K562 (cell line): Measurements from ENCODE around the gene NADSYN1. TPM values are rescaled to one million over a fixed set of nuclear protein-coding genes. Genes with fewer than 3 reads are reported as not detected.

Experiments
- ATF7 ChIP-seq: fragments of 450-650 bp; IDR thresholded peaks from 2 replicates; pipeline ENCODE4 v1.7.1; 2014; ENCODE audit warnings: mild to moderate bottlenecking, moderate library complexity
- C11orf30 ChIP-seq: fragments of 450-650 bp; IDR thresholded peaks from 2 replicates; pipeline ENCODE4 v1.6.1; 2016; ENCODE audit warnings: low read depth, mild to moderate bottlenecking
- CHD2 ChIP-seq: IDR thresholded peaks from 2 replicates; pipeline ENCODE4 v1.6.1; 2011; ENCODE audit warnings: low read depth, low read length
- CREM ChIP-seq: IDR thresholded peaks from 2 replicates; pipeline ENCODE4 v1.6.1; 2014; ENCODE audit warnings: antibody characterized with exemption, low read depth
- DACH1 ChIP-seq: fragments of 450-650 bp; IDR thresholded peaks from 2 replicates; pipeline ENCODE4 v1.6.1; 2018; ENCODE audit not compliant: partially characterized antibody
- DMBX1 ChIP-seq: fragments of 250-450 bp; sonication (Bioruptor Pico); IDR thresholded peaks from 2 replicates; pipeline ENCODE4 v1.8.0; 2022; ENCODE audit warnings: inconsistent platforms, mild to moderate bottlenecking, moderate library complexity, borderline replicate concordance
- FOXK2 ChIP-seq, 2 experiments: fragments of 450-650 bp; IDR thresholded peaks in 1 of 2; conservative IDR thresholded peaks in 1 of 2; 2 replicates each; pipeline ENCODE4 v1.6.1; 2016; ENCODE audit warnings: low read depth in 2 of 2, mild to moderate bottlenecking in 1 of 2
- GATAD2A ChIP-seq: fragments of 450-650 bp; IDR thresholded peaks from 2 replicates; pipeline ENCODE4 v1.6.1; 2017
- HLTF ChIP-seq: fragments of 450-650 bp; IDR thresholded peaks from 2 replicates; pipeline ENCODE4 v1.6.1; 2016
- HMG20A ChIP-seq: fragments of 450-650 bp; formaldehyde crosslinking; conservative IDR thresholded peaks from 2 replicates; pipeline ENCODE4 v1.4.0; 2020; ENCODE audit warnings: mild to moderate bottlenecking, mixed read lengths
- HNRNPL ChIP-seq: fragments of 200-400 bp; formaldehyde crosslinking; IDR thresholded peaks from 2 replicates; pipeline ENCODE4 v1.6.1; 2017; ENCODE audit warnings: low read depth, mild to moderate bottlenecking, low read length
- L3MBTL2 ChIP-seq: fragments of 450-650 bp; IDR thresholded peaks from 2 replicates; pipeline ENCODE4 v1.6.1; 2016; ENCODE audit warnings: mild to moderate bottlenecking, moderate library complexity
- MXI1 ChIP-seq: IDR thresholded peaks from 2 replicates; pipeline ENCODE4 v1.6.1; 2011; ENCODE audit warnings: low read depth, mild to moderate bottlenecking, improper control_type of control experiment, low read length
- NEUROD1 ChIP-seq: fragments of 150-350 bp; IDR thresholded peaks from 2 replicates; pipeline ENCODE4 v1.6.1; 2014; ENCODE audit warnings: borderline replicate concordance, low read length, low read depth; ENCODE audit not compliant: partially characterized antibody
- NONO ChIP-seq, 2 experiments: fragments of 200-400 bp in 1 of 2; fragments of 450-650 bp in 1 of 2; formaldehyde crosslinking in 1 of 2; IDR thresholded peaks; 2 replicates each; pipeline ENCODE4 v1.6.1; 2017; ENCODE audit warnings: low read depth in 2 of 2, mild to moderate bottlenecking in 2 of 2, moderate library complexity in 2 of 2, low read length in 1 of 2
- NR2C2 ChIP-seq, 2 experiments: fragments of 200-800 bp in 1 of 2; sonication (Bioruptor generic) in 1 of 2; sonication (generic) in 1 of 2; formaldehyde crosslinking in 1 of 2; IDR thresholded peaks; 2 replicates each; pipeline versions ENCODE4 v1.6.1 to v1.8.0; 2016 to 2022; ENCODE audit warnings: mild to moderate bottlenecking in 1 of 2, missing compliant biosample characterization in 1 of 2, missing genetic modification characterization in 1 of 2, missing genetic modification reagents in 1 of 2
- NRF1 ChIP-seq, 2 experiments: fragments of 450-650 bp; IDR thresholded peaks in 1 of 2; conservative IDR thresholded peaks in 1 of 2; 2 replicates each; pipeline ENCODE4 v1.6.1; 2014; ENCODE audit warnings: mild to moderate bottlenecking in 2 of 2
- PHF8 ChIP-seq: fragments of 200-600 bp; sonication (generic); IDR thresholded peaks from 2 replicates; pipeline ENCODE4 v1.6.1; 2012; ENCODE audit warnings: mixed run types, mild to moderate bottlenecking, inconsistent platforms, low read length, moderate library complexity, borderline replicate concordance
- POLR2G ChIP-seq: fragments of 200-400 bp; formaldehyde crosslinking; IDR thresholded peaks from 2 replicates; pipeline ENCODE4 v1.6.1; 2017; ENCODE audit warnings: low read depth, mild to moderate bottlenecking, antibody characterized with exemption, low read length, moderate library complexity
- SIN3B ChIP-seq: fragments of 450-650 bp; IDR thresholded peaks from 2 replicates; pipeline ENCODE4 v1.6.1; 2017; ENCODE audit warnings: low read depth, mild to moderate bottlenecking, moderate library complexity
- SP1 ChIP-seq: sonication (generic); formaldehyde crosslinking; IDR thresholded peaks from 2 replicates; pipeline ENCODE4 v1.8.1; 2022; ENCODE audit warnings: mild to moderate bottlenecking, missing genetic modification reagents
- SRSF3 ChIP-seq: fragments of 200-400 bp; formaldehyde crosslinking; IDR thresholded peaks from 2 replicates; pipeline ENCODE4 v1.6.1; 2016; ENCODE audit warnings: mild to moderate bottlenecking, low read length, moderate library complexity; ENCODE audit not compliant: insufficient read depth
- TEAD4 ChIP-seq, 2 experiments: sonication (generic) in 1 of 2; formaldehyde crosslinking in 1 of 2; IDR thresholded peaks; 2 replicates each; pipeline versions ENCODE4 v1.6.1 to v1.8.0; 2012 to 2022; ENCODE audit warnings: borderline replicate concordance in 1 of 2, inconsistent platforms in 1 of 2, low read length in 1 of 2, mild to moderate bottlenecking in 1 of 2, missing genetic modification reagents in 1 of 2
- ZBTB17 ChIP-seq: fragments of 450-650 bp; formaldehyde crosslinking; IDR thresholded peaks from 2 replicates; pipeline ENCODE4 v1.4.0; 2020; ENCODE audit warnings: mild to moderate bottlenecking
- ZNF232 ChIP-seq: sonication (generic); formaldehyde crosslinking; IDR thresholded peaks from 2 replicates; pipeline ENCODE4 v1.8.0; 2022; ENCODE audit warnings: mild to moderate bottlenecking, missing genetic modification reagents
- polyA plus RNA-seq, 8 experiments: library from polyadenylated mRNA; depleted of rRNA in 4 of 8; stranded (reverse) in 5 of 8; unstranded in 3 of 8; fragments of >200 nt; fragmentation: Nextera tagmentation in 2 of 8; fragmentation: Illumina TruSeq in 1 of 8; extraction: Ambion mirVana in 2 of 8; extraction: Trizol in 1 of 8; gene quantifications; 2 replicates each; pipeline versions ENCODE4 v1.2.1 to v1.2.3, GENCODE V29; 2011 to 2014; ENCODE audit warnings: inconsistent platforms in 1 of 8, missing spikeins in 1 of 8
- total RNA-seq, 7 experiments: library from RNA; depleted of rRNA in 6 of 7; stranded (reverse); fragments of >200 nt in 6 of 7; fragmentation: Illumina TruSeq in 2 of 7; extraction: Trizol in 2 of 7; gene quantifications; 2 replicates each; pipeline versions ENCODE4 v1.2.1 to v1.2.3, GENCODE V29; 2011 to 2021; ENCODE audit warnings: low replicate concordance in 1 of 7
- TF ChIP-seq, protein P1 (sequence below): fragments of 250-450 bp; sonication (Bioruptor Pico); IDR thresholded peaks from 2 replicates; pipeline ENCODE4 v1.9.0; 2021; ENCODE audit warnings: mild to moderate bottlenecking
- TF ChIP-seq, protein P2 (sequence below): sonication (generic); formaldehyde crosslinking; IDR thresholded peaks from 2 replicates; pipeline ENCODE4 v1.9.0; 2022; ENCODE audit warnings: mild to moderate bottlenecking, missing genetic modification reagents

Gene NADSYN1
- total and polyA plus RNA-seq, 9 of the 15 experiments (the other 6 are each of a cell fraction or from before 2014, with no cell fraction given) = 12.7 to 57.3 (median 42.1) TPM

DNA sequence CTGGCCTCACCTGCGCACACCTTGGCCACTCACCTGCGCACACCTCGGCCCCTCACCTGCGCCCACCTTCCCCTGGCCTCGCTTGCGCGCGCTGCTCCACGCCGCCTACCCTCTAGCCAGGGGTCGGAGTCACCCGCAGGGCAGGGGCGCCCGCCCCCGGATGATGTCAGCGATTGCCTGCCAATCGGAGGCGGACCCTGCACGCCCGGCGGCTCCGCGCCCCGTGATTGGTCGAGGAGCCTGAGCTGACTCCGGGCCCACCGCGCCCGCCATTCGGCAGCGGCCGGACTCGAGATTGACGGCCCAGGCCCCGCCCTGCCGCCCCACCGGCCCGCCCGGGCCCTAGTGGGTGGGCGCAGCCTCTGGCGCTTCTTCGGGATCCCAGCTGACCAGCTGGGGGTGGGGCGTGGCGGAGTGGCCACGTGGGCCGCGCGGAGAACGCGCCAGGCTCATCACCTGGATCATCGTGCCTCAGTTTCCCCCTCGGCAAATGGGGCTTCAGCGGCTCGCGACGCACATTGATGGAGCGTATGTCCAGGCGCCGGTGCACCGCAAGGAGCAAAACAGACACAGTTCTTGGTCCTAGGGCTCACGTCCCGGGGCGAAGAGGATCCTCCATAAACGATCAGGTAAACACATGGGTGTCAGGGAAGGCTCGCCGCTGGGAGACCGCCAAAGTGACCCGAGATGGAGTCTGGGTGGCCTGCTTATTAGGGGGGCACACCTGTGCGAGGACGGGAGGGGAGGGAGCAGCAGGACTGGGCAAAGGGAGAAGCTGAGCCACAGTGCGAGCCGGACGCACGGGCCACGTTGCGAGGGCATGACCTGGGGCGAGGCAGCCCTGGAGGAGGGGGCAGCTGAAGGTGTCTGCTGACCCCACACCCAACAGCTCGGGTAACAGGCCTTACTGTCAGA, 4.5 kb upstream of the NADSYN1 start, which contains the start of gene DHCR7 (continued):
- 0 out of 2 replicates have a peak, but pooled peaks have one; percentile 10 for TF ChIP-seq TEAD4 (IDR thresholded peaks at IDR 0.05; ENCODE audit: low read length)
- TF ChIP-seq TEAD4 (CRISPR knock-in tag; IDR thresholded peaks at IDR 0.05; ENCODE audit: borderline replicate concordance) = no peak
- 0 out of 2 replicates have a peak, but pooled peaks have one; percentile 34 for TF ChIP-seq NR2C2 (CRISPR knock-in tag; IDR thresholded peaks at IDR 0.05)
- peak; percentile 28; the same call in 1 of the 2 replicates for TF ChIP-seq NR2C2 (tag; IDR thresholded peaks at IDR 0.05)
- TF ChIP-seq HNRNPL = peak; percentile 79; the same call in 1 of the 2 replicates
- TF ChIP-seq ATF7 = peak; percentile 95
- peak; percentile 12; the same call in 1 of the 2 replicates for TF ChIP-seq GATAD2A
- peak; percentile 97 for TF ChIP-seq DACH1
- no peak for TF ChIP-seq SRSF3
- TF ChIP-seq, protein P1, sequence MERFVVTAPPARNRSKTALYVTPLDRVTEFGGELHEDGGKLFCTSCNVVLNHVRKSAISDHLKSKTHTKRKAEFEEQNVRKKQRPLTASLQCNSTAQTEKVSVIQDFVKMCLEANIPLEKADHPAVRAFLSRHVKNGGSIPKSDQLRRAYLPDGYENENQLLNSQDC = 0 out of 2 replicates have a peak, but pooled peaks have one; percentile 1
- TF ChIP-seq HMG20A = no peak
- peak; percentile 80 for TF ChIP-seq CHD2
- TF ChIP-seq CREM = peak; percentile 82
- TF ChIP-seq MXI1 = peak; percentile 98
- 0 out of 2 replicates have a peak, but pooled peaks have one; percentile 31 for TF ChIP-seq DMBX1
- TF ChIP-seq PHF8 = peak; percentile 69; the same call in 1 of the 2 replicates
- peak; percentile 83 for TF ChIP-seq POLR2G
- peak; percentile 92 for TF ChIP-seq SP1 (CRISPR knock-in tag)
- TF ChIP-seq HLTF = 0 out of 2 replicates have a peak, but pooled peaks have one; percentile 38
- 0 out of 2 replicates have a peak, but pooled peaks have one; percentile 27 for TF ChIP-seq ZNF232 (CRISPR knock-in tag)
- TF ChIP-seq SIN3B = peak; percentile 32; the same call in 1 of the 2 replicates
- no peak for TF ChIP-seq NONO (IDR thresholded peaks at IDR 0.05; ENCODE audit: low read depth in 2 of 2, low read length in 1 of 2)
- TF ChIP-seq L3MBTL2 = peak; percentile 72
- peak; percentile 83 to 86 for TF ChIP-seq NRF1 (conservative IDR thresholded peaks at IDR 0.05 in 1 of 2, IDR thresholded peaks at IDR 0.05 in 1 of 2)
- TF ChIP-seq ZBTB17 (CRISPR knock-in tag) = no peak
- peak; percentile 96 for TF ChIP-seq NEUROD1
- peak; percentile 26 to 46; a peak in 1 of 4 replicates for TF ChIP-seq FOXK2 (conservative IDR thresholded peaks at IDR 0.05 in 1 of 2, IDR thresholded peaks at IDR 0.05 in 1 of 2; ENCODE audit: low read depth in 2 of 2)
- TF ChIP-seq, protein P2, sequence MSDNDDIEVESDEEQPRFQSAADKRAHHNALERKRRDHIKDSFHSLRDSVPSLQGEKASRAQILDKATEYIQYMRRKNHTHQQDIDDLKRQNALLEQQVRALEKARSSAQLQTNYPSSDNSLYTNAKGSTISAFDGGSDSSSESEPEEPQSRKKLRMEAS (CRISPR knock-in tag) = peak; percentile 96
- TF ChIP-seq C11orf30 = 0 out of 2 replicates have a peak, but pooled peaks have one; percentile 23
